A549 (cell line): ENCODE data around the gene MEAF6. TPM values are rescaled to one million over a fixed set of nuclear protein-coding genes. Genes with fewer than 3 reads are reported as not detected.

Experiments used
- ATAC-seq, 2 experiments: fragments of 200-7000 bp in 1 of 2; fragments of >200 bp in 1 of 2; cut with Nextera tagmentation in 1 of 2; cut with Tn5 transposase in 1 of 2; 3 replicates each; pipeline versions ENCODE4 v1.8.0 to v1.9.1; 2018 to 2020; ENCODE audit warnings: mild to moderate bottlenecking in 1 of 2, moderate library complexity in 1 of 2
- CTCF ChIA-PET: fragments of 300-600 bp; sonication (Branson Sonifier 250); formaldehyde crosslinking; extraction: SDS; loops from one replicate; lab custom pipeline; 2021; ENCODE audit warnings: antibody characterized with exemption, inconsistent platforms; lab: Yijun Ruan, JAX
- POLR2A ChIA-PET: fragments of 350-600 bp; formaldehyde crosslinking; extraction: SDS; loops from one replicate; lab custom pipeline; 2021; ENCODE audit warnings: antibody characterized with exemption, inconsistent platforms; lab: Yijun Ruan, JAX
- DNase-seq, 2 experiments: peaks; one replicate each; pipeline versions ENCODE4 v3.0.0 to v3.0.0-alpha.2; 2011 to 2016; ENCODE audit warnings: low read depth in 1 of 2, low spot score in 1 of 2
- FAIRE-seq: peaks from 2 replicates; lab custom pipeline; 2011; peaks lifted over from hg19 to GRCh38; lab: Jason Lieb, UNC
- H3K27ac ChIP-seq, 2 experiments: fragments of >200 bp; sonication (Bioruptor Twin); formaldehyde crosslinking; 3 replicates each; pipeline ENCODE4 v1.5.1; 2016 to 2017
- H3K4me1 ChIP-seq: fragments of >200 bp; sonication (Bioruptor Twin); formaldehyde crosslinking; 3 replicates; pipeline ENCODE4 v1.6.1; 2016
- H3K4me2 ChIP-seq: fragments of >200 bp; sonication (Bioruptor Twin); formaldehyde crosslinking; 3 replicates; pipeline ENCODE4 v1.6.1; 2016
- H3K4me3 ChIP-seq: fragments of >200 bp; sonication (Bioruptor Twin); formaldehyde crosslinking; 3 replicates; pipeline ENCODE4 v1.5.1; 2016
- H3K9me3 ChIP-seq: fragments of >200 bp; sonication (Bioruptor Twin); formaldehyde crosslinking; 3 replicates; pipeline ENCODE4 v1.6.1; 2016
- ATOH8 ChIP-seq: fragments of 250-450 bp; sonication (Bioruptor Pico); IDR thresholded peaks from 2 replicates; pipeline ENCODE4 v1.5.0; 2020; ENCODE audit warnings: low read depth, mild to moderate bottlenecking, moderate library complexity
- CBX2 ChIP-seq: fragments of 200-600 bp; sonication (generic); IDR thresholded peaks from 2 replicates; pipeline ENCODE4 v1.6.1; 2016; ENCODE audit warnings: low read depth, mild to moderate bottlenecking, borderline replicate concordance
- CEBPB ChIP-seq, 2 experiments: fragments of >200 bp in 1 of 2; sonication (Bioruptor Twin) in 1 of 2; formaldehyde crosslinking in 1 of 2; IDR thresholded peaks; 2 replicates each; pipeline ENCODE4 v1.6.1; 2012 to 2016
- CHD2 ChIP-seq: fragments of 150-350 bp; IDR thresholded peaks from 2 replicates; pipeline ENCODE4 v1.6.1; 2014; ENCODE audit warnings: low read length; ENCODE audit not compliant: partially characterized antibody
- CTCF ChIP-seq: fragments of >200 bp; sonication (Bioruptor Twin); formaldehyde crosslinking; IDR thresholded peaks from 3 replicates; pipeline ENCODE4 v1.5.1; 2016
- ELK1 ChIP-seq: fragments of 150-350 bp; IDR thresholded peaks from 2 replicates; pipeline ENCODE4 v1.6.1; 2014; ENCODE audit warnings: low read depth, mild to moderate bottlenecking, low read length
- ESRRA ChIP-seq: fragments of 150-350 bp; IDR thresholded peaks from 2 replicates; pipeline ENCODE4 v1.6.1; 2014; ENCODE audit warnings: mild to moderate bottlenecking, low read length, borderline replicate concordance
- FOSB ChIP-seq: fragments of 250-450 bp; sonication (Bioruptor Pico); IDR thresholded peaks from 2 replicates; pipeline ENCODE4 v1.5.0; 2020; ENCODE audit warnings: mild to moderate bottlenecking, moderate library complexity
- FOSL2 ChIP-seq, 2 experiments: fragments of 450-650 bp in 1 of 2; fragments of >200 bp in 1 of 2; sonication (Bioruptor Twin) in 1 of 2; formaldehyde crosslinking; IDR thresholded peaks; 2 replicates each; pipeline versions ENCODE4 v1.5.0 to v1.6.1; 2016 to 2020; ENCODE audit warnings: mild to moderate bottlenecking in 1 of 2, moderate library complexity in 1 of 2
- HMGXB4 ChIP-seq: fragments of 250-450 bp; sonication (Bioruptor Pico); IDR thresholded peaks from 2 replicates; pipeline ENCODE4 v1.5.0; 2021; ENCODE audit warnings: mild to moderate bottlenecking, moderate library complexity, borderline replicate concordance
- HOXA7 ChIP-seq: fragments of 250-450 bp; sonication (Bioruptor Pico); IDR thresholded peaks from 2 replicates; pipeline ENCODE4 v1.5.0; 2020; ENCODE audit warnings: mild to moderate bottlenecking, moderate library complexity
- HOXB5 ChIP-seq: fragments of 250-450 bp; sonication (Bioruptor Pico); IDR thresholded peaks from 2 replicates; pipeline ENCODE4 v1.5.0; 2020; ENCODE audit warnings: mild to moderate bottlenecking, moderate library complexity
- KDM1A ChIP-seq: fragments of 200-600 bp; sonication (generic); IDR thresholded peaks from 2 replicates; pipeline ENCODE4 v1.6.1; 2016; ENCODE audit warnings: low read depth, mild to moderate bottlenecking
- NFE2L2 ChIP-seq: fragments of 150-350 bp; conservative IDR thresholded peaks from 2 replicates; pipeline ENCODE4 v1.6.1; 2014; ENCODE audit warnings: low read length
- PBX3 ChIP-seq: IDR thresholded peaks from 2 replicates; pipeline ENCODE4 v1.6.1; 2012
- PHF8 ChIP-seq: fragments of 200-600 bp; sonication (generic); IDR thresholded peaks from 2 replicates; pipeline ENCODE4 v1.6.1; 2016; ENCODE audit warnings: low read depth, mild to moderate bottlenecking, antibody characterized with exemption, moderate library complexity, borderline replicate concordance
- POLR2AphosphoS2 ChIP-seq: conservative IDR thresholded peaks from 2 replicates; pipeline ENCODE4 v1.6.1; 2012; ENCODE audit warnings: low read length, improper control_type of control experiment, inconsistent platforms
- RARB ChIP-seq: fragments of 250-450 bp; sonication (Bioruptor Pico); IDR thresholded peaks from 2 replicates; pipeline ENCODE4 v1.8.0; 2021; ENCODE audit warnings: mild to moderate bottlenecking, moderate library complexity
- SREBF2 ChIP-seq: fragments of 450-650 bp; IDR thresholded peaks from 2 replicates; pipeline ENCODE4 v1.6.1; 2014; ENCODE audit warnings: mild to moderate bottlenecking, moderate library complexity
- TFCP2L1 ChIP-seq: fragments of 250-450 bp; sonication (Bioruptor Pico); IDR thresholded peaks from 2 replicates; pipeline ENCODE4 v1.5.0; 2021; ENCODE audit warnings: mild to moderate bottlenecking
- TP53 ChIP-seq: fragments of 250-450 bp; sonication (Bioruptor Pico); IDR thresholded peaks from 2 replicates; pipeline ENCODE4 v1.5.0; 2021; ENCODE audit warnings: mild to moderate bottlenecking, moderate library complexity
- USF2 ChIP-seq: fragments of 450-650 bp; IDR thresholded peaks from 2 replicates; pipeline ENCODE4 v1.6.1; 2014; ENCODE audit warnings: antibody characterized with exemption
- ZNF302 ChIP-seq: fragments of 250-450 bp; sonication (Bioruptor Pico); IDR thresholded peaks from 2 replicates; pipeline ENCODE4 v1.9.0; 2021; ENCODE audit warnings: inconsistent platforms, mild to moderate bottlenecking, moderate library complexity
- WGBS: methylation state at CpG from one replicate; pipeline ENCODE4 v1.1.6; 2017; ENCODE audit errors: missing lambda C conversion rate; 5-methylcytosine and 5-hydroxymethylcytosine counted together
- polyA plus RNA-seq, 4 experiments: library from polyadenylated mRNA; depleted of rRNA in 3 of 4; stranded (reverse); fragments of >200 nt; fragmentation: RNase III in 1 of 4; extraction: RNeasy Plus Mini Kit Qiagen cat#74134 plus additional on column Dnase treatment in 1 of 4; gene quantifications; 2 replicates in 3 of 4; 3 replicates in 1 of 4; pipeline ENCODE4 v1.2.3, GENCODE V29; 2011 to 2017

MEAF6 gene
- polyA plus RNA-seq, 2 of the 4 experiments (the other 2 are of a cell fraction) = 39.4 to 45.4 TPM

- TF ChIP-seq ELK1 (no peak), HOXA7 (CRISPR knock-in tag) (peak; percentile 37; the same call in 1 of the 2 replicates), SREBF2 (no peak), CTCF (no peak), KDM1A (no peak), TFCP2L1 (CRISPR knock-in tag) (no peak; the same call in 1 of the 2 replicates), ATOH8 (CRISPR knock-in tag) (no peak), FOSL2 (IDR thresholded peaks at IDR 0.05) (no peak), FOSL2 (CRISPR knock-in tag; IDR thresholded peaks at IDR 0.05) (0 out of 2 replicates have a peak, but pooled peaks have one; percentile 1), POLR2AphosphoS2 (no peak), TP53 (CRISPR knock-in tag) (peak; percentile 17; the same call in 1 of the 2 replicates), FOSB (CRISPR knock-in tag) (0 out of 2 replicates have a peak, but pooled peaks have one; percentile 37), PBX3 (peak; percentile 22; the same call in 1 of the 2 replicates)
Measured at GRCh38 chr1:37484325-37485051, 30.1 kb downstream of the MEAF6 start (continued).

- peak overlapping the region; percentile 90 for H3K4me2 ChIP-seq
- no peak overlapping the region for H3K4me3 ChIP-seq
- H3K4me1 ChIP-seq = peaks cover 79% of the 10 kb centered on the region
- DNase-seq = peak in 1 of 2 experiments; percentile 28
- no peak for ATAC-seq
- H3K27ac ChIP-seq = peak overlapping the region; percentile 90 to 100
- CTCF ChIA-PET = interaction anchor here (1.2 to 11.2 kb wide), 4 partner anchors 8 to 25 kb away, joined by 4 to 208 read pairs (median 74); partner anchors contain the start of gene ZC3H12A
- POLR2A ChIA-PET = interaction anchor here (1.2 kb wide), 1 partner anchor 9 kb away, joined by 4 read pairs; the partner anchor contains the start of gene ZC3H12A
- no peak for FAIRE-seq
- no peaks in the 10 kb centered on the region for H3K9me3 ChIP-seq
- 80% methylated on average over 13 of the region's 15 CpGs for WGBS
- no peak for TF ChIP-seq HOXB5 (CRISPR knock-in tag)
- TF ChIP-seq FOSB (CRISPR knock-in tag) = no peak
Measured at GRCh38 chr1:37483785-37484184, 30.8 kb downstream of the MEAF6 start.

GRCh38 chr1:37482796-37483744 is 31.5 kb downstream of the MEAF6 start:
- Histone ChIP-seq H3K4me3 (no peak overlapping the region), H3K27ac (peak overlapping the region; percentile 90 to 100), H3K9me3 (no peaks in the 10 kb centered on the region), H3K4me1 (peaks cover 87% of the 10 kb centered on the region), H3K4me2 (peak overlapping the region; percentile 90)
- CTCF ChIA-PET = interaction anchor here (1.2 to 11.2 kb wide), 3 partner anchors 11 to 25 kb away, joined by 4 to 208 read pairs (median 4); no protein-coding TSS in a partner anchor
- ATAC-seq (no peak), FAIRE-seq (no peak), DNase-seq (no peak)
- POLR2A ChIA-PET = no interaction called here
- WGBS = 91% methylated on average over 9 of the region's 29 CpGs
- no peak for TF ChIP-seq CEBPB (IDR thresholded peaks at IDR 0.05)
- TF ChIP-seq RARB (CRISPR knock-in tag) = no peak
- no peak for TF ChIP-seq HMGXB4 (CRISPR knock-in tag)
- no peak for TF ChIP-seq ZNF302 (CRISPR knock-in tag)
- no peak for TF ChIP-seq CBX2
- no peak for TF ChIP-seq ESRRA
- TF ChIP-seq USF2 = no peak
- TF ChIP-seq PHF8 = no peak
- no peak for TF ChIP-seq NFE2L2
- TF ChIP-seq CHD2 = no peak
